GM21619 (cell line): ENCODE measurements around the gene CSTPP1.
"Not testable (repeated sequence)": the region's sequence is repeated elsewhere in the genome, so short reads cannot be mapped to it uniquely, and the experiment has no call there.

Experiments
- ATAC-seq: cut with Tn5 transposase; IDR thresholded peaks from one replicate; pipeline ENCODE4 v1.9.1; 2021; ENCODE audit not compliant: unreplicated experiment

The CSTPP1 gene

DNA sequence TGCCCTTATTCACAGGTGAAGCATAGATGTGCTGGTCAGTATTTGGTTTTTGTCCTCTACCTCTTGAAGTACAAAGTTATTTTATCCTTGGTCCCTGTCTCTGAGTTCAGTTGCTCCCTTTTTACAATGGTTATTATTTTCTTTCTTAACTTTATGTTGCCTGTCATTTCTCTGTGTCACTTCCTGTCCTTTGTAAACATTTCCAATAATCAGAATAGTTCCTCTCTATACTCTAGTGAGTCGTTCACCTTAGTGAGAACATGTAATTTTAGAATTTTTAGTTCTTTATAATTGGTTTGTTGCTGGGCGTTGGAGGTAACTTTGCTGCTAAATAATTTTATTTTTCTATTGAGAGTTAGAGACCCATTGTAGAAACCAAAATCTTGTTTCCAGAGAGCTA lies 16.0 kb downstream of the CSTPP1 start:
- ATAC-seq = no peak

DNA sequence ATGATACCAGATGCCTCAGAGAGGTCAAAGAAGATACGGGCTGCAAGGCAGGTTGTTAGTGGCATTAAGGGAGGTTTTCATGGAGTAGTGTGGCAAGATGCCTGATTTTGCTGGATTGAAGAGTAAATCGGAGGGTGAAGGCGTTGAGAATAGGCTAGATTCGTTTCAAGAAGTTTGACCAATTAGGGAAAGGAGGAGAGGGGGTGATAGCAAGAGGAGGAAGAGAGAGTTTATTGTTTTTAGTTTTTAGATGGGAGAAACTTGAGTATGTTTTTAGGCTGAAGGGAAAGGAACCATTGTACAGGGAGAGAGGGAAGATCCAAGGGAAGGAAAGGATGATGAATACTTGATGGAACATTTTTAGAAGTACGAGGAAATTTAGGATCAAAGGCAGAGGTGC lies 16.5 kb downstream of the CSTPP1 start:
- no peak for ATAC-seq

GRCh38 chr11:46958777-46959176 lies 22.2 kb downstream of the CSTPP1 start:
- ATAC-seq = no peak

- no peak for ATAC-seq
These were observed 24.5 kb downstream of the CSTPP1 start for GRCh38 chr11:46961041-46961440.

GRCh38 chr11:46961886-46962285 lies 25.3 kb downstream of the CSTPP1 start:
- not testable (repeated sequence) for ATAC-seq

DNA sequence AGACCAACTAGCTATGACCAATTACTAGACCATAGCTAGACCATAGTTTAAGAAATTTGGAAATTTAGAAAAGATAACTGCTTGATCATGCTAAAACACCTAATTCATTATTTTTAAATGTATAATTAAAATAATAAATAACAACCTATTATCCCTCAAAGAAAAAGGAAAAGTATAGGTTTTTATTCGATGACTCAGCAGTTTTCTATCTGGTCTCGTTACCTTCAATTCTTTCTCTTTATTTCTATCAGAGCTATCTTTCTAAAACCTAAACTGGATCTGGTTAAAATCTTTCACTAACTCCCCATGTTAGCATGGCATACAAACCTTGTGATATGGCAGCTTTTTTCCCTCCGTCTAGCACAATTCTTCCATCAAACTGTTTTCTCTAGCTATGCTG lies 27.3 kb downstream of the CSTPP1 start:
- ATAC-seq = no peak

- ATAC-seq = no peak
These were observed 30.2 kb downstream of the CSTPP1 start for GRCh38 chr11:46966773-46967172.

DNA sequence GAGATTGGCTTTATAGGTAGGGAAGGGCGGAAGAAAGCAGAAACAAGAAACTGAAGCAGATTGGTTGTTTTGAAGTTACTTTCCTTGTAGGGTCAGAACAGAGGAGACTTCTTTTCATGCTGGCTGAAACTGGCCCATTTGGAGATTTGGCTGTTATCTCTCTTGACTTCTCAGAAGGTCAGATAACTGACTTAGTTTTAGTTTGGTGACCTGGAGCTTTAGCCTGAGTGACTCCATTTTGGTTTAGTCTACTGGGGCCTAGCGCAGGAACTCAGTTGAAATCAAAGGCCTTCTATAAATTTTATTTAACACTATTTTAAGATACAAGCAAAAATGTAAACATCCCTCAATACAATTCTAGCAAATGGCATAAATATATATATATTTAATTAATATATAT lies 31.4 kb downstream of the CSTPP1 start:
- no peak for ATAC-seq

DNA sequence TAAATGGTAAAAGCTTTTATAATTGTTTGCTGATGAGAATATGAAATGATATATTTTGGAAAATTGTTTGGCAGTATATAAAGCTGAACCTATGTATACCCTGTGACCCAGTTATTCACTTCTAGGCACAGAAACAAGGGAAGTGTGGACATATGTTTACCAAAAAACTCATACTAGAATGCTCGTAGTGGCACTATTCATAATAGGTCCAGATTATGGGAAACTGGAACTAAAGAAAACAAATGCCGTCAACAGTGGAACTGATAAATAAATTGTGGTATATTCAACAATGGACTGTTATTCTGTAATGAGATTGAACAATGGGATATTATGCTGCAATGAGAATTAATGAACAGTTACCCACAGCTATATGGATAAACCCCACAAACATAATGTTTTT lies 32.8 kb downstream of the CSTPP1 start:
- no peak for ATAC-seq

DNA sequence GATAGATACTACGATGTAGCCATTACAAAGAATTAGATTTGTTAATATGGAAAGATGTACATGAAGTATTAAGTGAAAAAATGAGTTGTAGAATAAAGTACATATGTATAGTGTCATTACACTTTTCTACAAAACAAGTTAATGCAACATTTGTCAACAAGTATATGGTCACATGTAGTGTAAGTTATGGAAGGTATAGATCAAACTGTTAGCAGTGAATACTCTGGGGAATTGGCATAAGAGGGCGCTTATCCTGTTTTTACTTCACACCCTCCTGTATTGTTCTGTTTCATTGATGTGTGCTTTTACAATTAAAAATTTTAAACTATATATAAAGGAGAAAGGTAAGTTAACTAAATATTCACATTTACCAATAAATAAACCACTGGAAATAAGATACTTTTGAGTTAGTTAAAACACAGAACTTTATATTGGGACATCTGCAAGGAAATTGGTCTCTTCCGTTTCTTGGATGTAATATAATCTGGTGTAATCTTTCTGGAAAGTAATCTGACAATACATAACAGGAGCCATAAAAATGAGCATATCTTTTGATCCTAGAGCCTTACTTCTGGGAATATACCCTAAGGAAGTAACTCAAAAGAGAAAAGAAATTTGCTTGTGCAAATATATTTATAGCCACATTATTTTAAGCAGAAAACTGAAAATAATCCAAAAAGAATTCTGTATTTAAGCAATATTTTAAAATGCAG lies 34.5 kb downstream of the CSTPP1 start:
- ATAC-seq = no peak

GRCh38 chr11:46972343-46972742 lies 35.8 kb downstream of the CSTPP1 start:
- ATAC-seq = no peak

- ATAC-seq = no peak
These were observed 36.3 kb downstream of the CSTPP1 start for GRCh38 chr11:46972821-46973220.

GRCh38 chr11:46976182-46976854 lies 39.8 kb downstream of the CSTPP1 start:
- ATAC-seq = no peak

- ATAC-seq = no peak
These were observed 40.7 kb downstream of the CSTPP1 start for GRCh38 chr11:46977038-46977813.

- ATAC-seq = no peak
These were observed 41.5 kb downstream of the CSTPP1 start for GRCh38 chr11:46978005-46978491.

DNA sequence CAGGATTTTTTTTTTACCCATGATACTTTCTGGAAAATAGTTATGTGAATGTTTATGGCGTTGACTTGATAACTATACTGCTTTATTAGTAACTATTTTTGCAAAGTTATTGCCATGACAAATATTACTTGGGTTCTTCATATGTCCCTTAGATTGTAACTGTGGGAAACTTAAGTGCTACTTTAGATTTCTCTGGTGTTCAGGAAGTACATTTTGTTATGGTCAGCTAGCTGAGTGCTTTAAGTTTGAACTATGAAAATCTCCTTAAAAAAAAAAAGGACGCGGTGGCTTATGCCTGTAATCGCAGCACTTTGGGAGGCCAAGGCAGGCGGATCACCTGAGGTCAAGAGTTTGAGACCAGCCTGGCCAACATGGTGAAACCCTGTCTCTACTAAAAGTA lies 42.8 kb downstream of the CSTPP1 start:
- no peak for ATAC-seq

DNA sequence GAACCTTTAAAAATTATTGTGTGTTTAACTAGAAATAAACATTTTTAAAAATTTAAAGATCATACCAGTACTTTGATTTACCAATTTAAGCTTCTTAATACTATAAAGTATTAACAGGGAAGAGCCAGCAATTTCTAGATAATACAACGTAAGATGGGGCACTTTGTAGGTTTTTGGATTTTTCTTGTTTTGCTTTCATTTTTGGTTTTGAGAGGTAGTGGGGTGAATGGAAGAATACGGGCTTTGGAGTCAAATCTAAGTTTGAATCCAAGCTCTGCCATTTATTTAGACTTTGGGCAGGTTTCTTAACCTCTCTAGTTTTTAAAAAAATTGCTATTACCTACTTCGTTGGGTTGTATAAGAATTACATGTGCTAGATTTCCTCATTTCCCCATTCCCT lies 44.9 kb downstream of the CSTPP1 start:
- no peak for ATAC-seq

GRCh38 chr11:46982797-46983452 lies 46.4 kb downstream of the CSTPP1 start:
- no peak for ATAC-seq

GRCh38 chr11:46983598-46983997 lies 47.0 kb downstream of the CSTPP1 start:
- ATAC-seq = no peak

DNA sequence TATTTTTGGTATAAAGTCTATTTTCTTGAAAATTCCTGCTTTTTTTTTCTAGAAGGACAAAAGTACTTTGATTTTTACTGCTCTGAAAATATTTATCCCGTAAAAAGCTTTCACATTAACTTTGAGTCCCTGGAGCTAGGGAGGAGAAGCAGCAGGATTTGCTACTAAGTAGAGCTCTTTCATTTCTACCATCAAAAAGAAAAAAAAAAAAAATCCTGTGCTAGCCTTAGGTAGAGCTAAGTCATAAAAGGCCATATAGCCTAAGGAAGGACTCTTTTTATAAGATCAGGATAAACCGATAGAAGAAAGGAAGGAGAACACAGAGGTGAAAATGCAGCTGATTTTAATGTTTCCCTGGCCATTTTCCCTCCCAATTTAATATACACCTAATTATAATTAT lies 48.0 kb downstream of the CSTPP1 start:
- no peak for ATAC-seq

- no peak for ATAC-seq
These were observed 48.4 kb downstream of the CSTPP1 start for GRCh38 chr11:46984987-46985386.
